ENCODE data around the gene LDB2.

DNA sequence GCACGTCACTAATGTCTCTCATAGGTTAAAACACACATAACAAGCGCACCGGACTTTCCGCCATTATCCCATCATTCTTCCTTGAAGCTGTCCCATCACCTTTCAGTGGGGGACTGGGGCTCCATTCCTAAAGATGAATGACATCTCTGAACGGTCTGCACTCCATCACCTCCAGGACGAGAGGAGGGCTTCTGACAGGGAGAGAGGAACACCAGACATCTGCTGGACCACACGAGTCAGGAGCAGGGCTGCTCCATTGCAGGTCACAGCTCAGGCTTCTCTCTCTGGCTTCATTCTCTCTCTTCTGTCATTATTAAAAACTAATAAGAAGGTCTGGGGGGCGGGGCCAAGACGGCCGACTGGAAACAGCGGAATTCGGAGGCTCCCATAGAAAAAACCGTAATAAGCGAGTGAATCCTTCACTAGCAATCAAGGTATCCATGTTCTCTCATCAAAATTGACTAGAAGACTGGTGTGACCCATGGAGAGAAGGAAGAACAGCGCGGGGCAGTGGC, 289.8 kb downstream of the LDB2 start:
- TF ChIP-seq EZH2 (IDR thresholded peaks at IDR 0.05; ENCODE audit: low read length, missing control alignments): no peak
- TF ChIP-seq, protein P1, sequence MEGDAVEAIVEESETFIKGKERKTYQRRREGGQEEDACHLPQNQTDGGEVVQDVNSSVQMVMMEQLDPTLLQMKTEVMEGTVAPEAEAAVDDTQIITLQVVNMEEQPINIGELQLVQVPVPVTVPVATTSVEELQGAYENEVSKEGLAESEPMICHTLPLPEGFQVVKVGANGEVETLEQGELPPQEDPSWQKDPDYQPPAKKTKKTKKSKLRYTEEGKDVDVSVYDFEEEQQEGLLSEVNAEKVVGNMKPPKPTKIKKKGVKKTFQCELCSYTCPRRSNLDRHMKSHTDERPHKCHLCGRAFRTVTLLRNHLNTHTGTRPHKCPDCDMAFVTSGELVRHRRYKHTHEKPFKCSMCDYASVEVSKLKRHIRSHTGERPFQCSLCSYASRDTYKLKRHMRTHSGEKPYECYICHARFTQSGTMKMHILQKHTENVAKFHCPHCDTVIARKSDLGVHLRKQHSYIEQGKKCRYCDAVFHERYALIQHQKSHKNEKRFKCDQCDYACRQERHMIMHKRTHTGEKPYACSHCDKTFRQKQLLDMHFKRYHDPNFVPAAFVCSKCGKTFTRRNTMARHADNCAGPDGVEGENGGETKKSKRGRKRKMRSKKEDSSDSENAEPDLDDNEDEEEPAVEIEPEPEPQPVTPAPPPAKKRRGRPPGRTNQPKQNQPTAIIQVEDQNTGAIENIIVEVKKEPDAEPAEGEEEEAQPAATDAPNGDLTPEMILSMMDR (conservative IDR thresholded peaks at IDR 0.05 in 1 of 2, IDR thresholded peaks at IDR 0.05 in 1 of 2; ENCODE audit: low read depth in 1 of 2, low read length in 2 of 2): no peak
